ENCODE measurements around the gene LPCAT1. TPM values are rescaled to one million over a fixed set of nuclear protein-coding genes. Genes with fewer than 3 reads are reported as not detected.

LPCAT1 gene
- total and polyA plus RNA-seq, 2 of the 4 experiments (the other 2 are of a cell fraction) = 17.7 to 33.6 TPM

- no peak overlapping the region for H3K4ac ChIP-seq (ENCODE audit: low read depth, low read length)
- no peaks in the 10 kb centered on the region for H3K79me1 ChIP-seq (ENCODE audit: low read depth in 1 of 2, low read length in 2 of 2)
- CTCF ChIA-PET = no interaction called here
- no peaks in the 10 kb centered on the region for H3K9me1 ChIP-seq (ENCODE audit: insufficient read depth, low read length)
- H3K36me3 ChIP-seq (ENCODE audit: control insufficient read depth, insufficient read depth, low read length) = no peaks in the 10 kb centered on the region
- no peak overlapping the region for H3K27ac ChIP-seq (ENCODE audit: insufficient read depth, low read length)
- H3K9me3 ChIP-seq (ENCODE audit: control insufficient read depth, insufficient read depth, low read length) = no peaks in the 10 kb centered on the region
- no peaks in the 10 kb centered on the region; the same call in 1 of the 2 replicates for H3K4me1 ChIP-seq (ENCODE audit: control insufficient read depth, insufficient read depth, low read length)
- no peak overlapping the region for H2BK15ac ChIP-seq (ENCODE audit: low read depth, low read length)
- H3K14ac ChIP-seq (replicated peaks; ENCODE audit: low read depth, low read length) = no peak overlapping the region
- intact Hi-C loops (cut with micrococcal nuclease) (no loop called here), in situ Hi-C loops (cut with MboI; ENCODE audit: low sequenced_read_pairs) (no loop called here), dilution Hi-C loops (cut with HindIII; ENCODE audit: low sequenced_read_pairs, unreplicated experiment) (no loop called here)
- DNase-seq = no peak
- H2AK5ac ChIP-seq (ENCODE audit: low read depth, low read length) = no peak overlapping the region
- no peak overlapping the region for H3K4me2 ChIP-seq (ENCODE audit: low read depth, low read length)
- no peak overlapping the region for H3K4me3 ChIP-seq (ENCODE audit: insufficient read depth, low read depth, low read length)
- no peak overlapping the region for H3K56ac ChIP-seq (ENCODE audit: extremely low read depth, insufficient read depth, low read length)
- no peak overlapping the region for H4K8ac ChIP-seq (ENCODE audit: low read depth in 2 of 2, low read length in 2 of 2)
- H4K20me1 ChIP-seq (ENCODE audit: insufficient read depth, low read length) = no peaks in the 10 kb centered on the region
- H3K27me3 ChIP-seq (ENCODE audit: control insufficient read depth, insufficient read depth, low read length) = peaks cover 59% of the 10 kb centered on the region
- H2BK120ac ChIP-seq (ENCODE audit: low read depth, low read length) = no peak overlapping the region
- no peak overlapping the region for H3K9ac ChIP-seq (ENCODE audit: low read depth, low read length)
- H4K91ac ChIP-seq (ENCODE audit: insufficient read depth, low read depth, low read length) = no peak overlapping the region
- no peak overlapping the region for H4K5ac ChIP-seq (ENCODE audit: low read depth, low read length)
- BruUV-seq (replicated peaks) = no TSS peak
- H2BK5ac ChIP-seq (ENCODE audit: low read depth, low read length, poor library complexity, severe bottlenecking) = no peak overlapping the region
- no peak overlapping the region for H3K18ac ChIP-seq (ENCODE audit: low read depth, low read length)
- ATAC-seq (ENCODE audit: low read depth) = no peak
- POLR2A ChIA-PET (ENCODE audit: unreplicated experiment) = no interaction called here
- H3K23ac ChIP-seq (ENCODE audit: low read depth, low read length) = no peak overlapping the region
- no peak overlapping the region for H2BK20ac ChIP-seq (ENCODE audit: low read depth, low read length)
- H2AK9ac ChIP-seq (replicated peaks; ENCODE audit: low read depth, low read length, poor library complexity) = no peak overlapping the region
- 61% methylated on average over 20 of the region's 32 CpGs; no CpG with 5 or more reads in 1 of the 2 experiments for WGBS, 2 experiments (ENCODE audit: extremely low coverage in 2 of 2, insufficient read length in 1 of 2)
- H2AFZ ChIP-seq (replicated peaks; ENCODE audit: low read length, poor library complexity) = no peak overlapping the region
- no peak for TF ChIP-seq RAD21 (IDR thresholded peaks at IDR 0.05; ENCODE audit: low read length)
- TF ChIP-seq MAFK (IDR thresholded peaks at IDR 0.05; ENCODE audit: low read depth, low read length) = no peak
- no peak for TF ChIP-seq SMC3 (IDR thresholded peaks at IDR 0.05; ENCODE audit: low read depth, low read length)
- TF ChIP-seq CHD1 (IDR thresholded peaks at IDR 0.05; ENCODE audit: low read depth, low read length) = no peak
- no peak for TF ChIP-seq POLR2A (IDR thresholded peaks at IDR 0.05; ENCODE audit: low read depth, low read length)
- TF ChIP-seq CEBPB (IDR thresholded peaks at IDR 0.05; ENCODE audit: low read depth, low read length) = no peak
- no peak for TF ChIP-seq FOS (IDR thresholded peaks at IDR 0.05; ENCODE audit: low read depth, low read length)
- TF ChIP-seq ELK1 (IDR thresholded peaks at IDR 0.05; ENCODE audit: borderline replicate concordance, low read depth, low read length) = no peak
- TF ChIP-seq RFX5 (IDR thresholded peaks at IDR 0.05; ENCODE audit: low read depth, low read length) = no peak
- no peak for TF ChIP-seq MAZ (IDR thresholded peaks at IDR 0.05; ENCODE audit: borderline replicate concordance, low read depth, low read length)
- no peak for TF ChIP-seq RCOR1 (IDR thresholded peaks at IDR 0.05; ENCODE audit: insufficient replicate concordance, low read length)
- no peak for TF ChIP-seq CTCF (conservative IDR thresholded peaks at IDR 0.05; ENCODE audit: low read depth, low read length)
- no peak for TF ChIP-seq BHLHE40 (IDR thresholded peaks at IDR 0.05; ENCODE audit: low read depth, low read length)
- no peak for TF ChIP-seq NFE2L2 (IDR thresholded peaks at IDR 0.05; ENCODE audit: low read depth, low read length)
- TF ChIP-seq USF2 (IDR thresholded peaks at IDR 0.05; ENCODE audit: low read depth, low read length) = no peak
These were observed 27.9 kb upstream of the LPCAT1 start for GRCh38 chr5:1551426-1552301.

Data from IMR-90 (cell line).